OCI-LY3 (cell line): Measurements from ENCODE around the gene MICU1.
A peak's percentile ranks its signal among the peaks of the same experiment; 100 is the strongest.

ENCODE experiments used
- H2AFZ ChIP-seq: fragments of 200-600, 300-600 bp; shearing (Covaris generic); 2 replicates; pipeline ENCODE4 v1.6.0; 2014; ENCODE audit warnings: antibody characterized with exemption, low read depth, low read length
- H3K27ac ChIP-seq: fragments of 200-600, 300-600 bp; sonication (generic); 2 replicates; pipeline ENCODE4 v1.5.1; 2014; ENCODE audit warnings: mild to moderate bottlenecking, low read length, moderate library complexity, mixed read lengths
- H3K27me3 ChIP-seq: fragments of 200-600, 300-600 bp; sonication (generic); 2 replicates; pipeline ENCODE4 v1.6.1; 2014; ENCODE audit warnings: low read depth, low read length, mixed read lengths
- H3K36me3 ChIP-seq: fragments of 200-600, 300-600 bp; sonication (generic); replicated peaks from 2 replicates; pipeline ENCODE3; 2014; ENCODE audit warnings: low read depth, low read length, mixed read lengths
- H3K4me1 ChIP-seq: fragments of 300-600, 200-600 bp; sonication (generic); 2 replicates; pipeline ENCODE4 v1.6.1; 2014; ENCODE audit warnings: low read length, mixed read lengths
- H3K4me2 ChIP-seq: fragments of 200-600, 300-600 bp; sonication (generic); 2 replicates; pipeline ENCODE4 v1.6.1; 2014; ENCODE audit warnings: low read length, mixed read lengths
- H3K4me3 ChIP-seq: fragments of 300-600, 200-600 bp; sonication (generic); 2 replicates; pipeline ENCODE4 v1.5.1; 2014; ENCODE audit warnings: antibody characterized with exemption, mild to moderate bottlenecking, low read length, moderate library complexity
- H3K79me2 ChIP-seq: fragments of 300-600, 200-600 bp; shearing (Covaris generic); 2 replicates; pipeline ENCODE4 v1.6.1; 2014; ENCODE audit warnings: mild to moderate bottlenecking, low read length, mixed read lengths
- H3K9ac ChIP-seq: fragments of 300-600, 200-600 bp; shearing (Covaris generic); 2 replicates; pipeline ENCODE4 v1.6.0; 2014; ENCODE audit warnings: mild to moderate bottlenecking, low read length, moderate library complexity
- H3K9me3 ChIP-seq: fragments of 200-600, 300-600 bp; shearing (Covaris generic); 2 replicates; pipeline ENCODE4 v1.6.1; 2014; ENCODE audit warnings: low read length, mixed read lengths; ENCODE audit not compliant: insufficient read depth
- H4K20me1 ChIP-seq: fragments of 200-600, 300-600 bp; sonication (generic); 2 replicates; pipeline ENCODE4 v1.6.1; 2016; ENCODE audit warnings: low read length, mixed read lengths; ENCODE audit not compliant: insufficient read depth
- CTCF ChIP-seq: fragments of 200-600, 300-600 bp; sonication (generic); IDR thresholded peaks from 2 replicates; pipeline ENCODE4 v1.5.1; 2014; ENCODE audit warnings: antibody characterized with exemption, low read length, low read depth
- EZH2phosphoT487 ChIP-seq: fragments of 200-600 bp; shearing (Covaris generic); IDR thresholded peaks from 2 replicates; pipeline ENCODE4 v1.6.1; 2018; ENCODE audit warnings: antibody characterized with exemption, mixed run types, low read depth

Gene MICU1

DNA sequence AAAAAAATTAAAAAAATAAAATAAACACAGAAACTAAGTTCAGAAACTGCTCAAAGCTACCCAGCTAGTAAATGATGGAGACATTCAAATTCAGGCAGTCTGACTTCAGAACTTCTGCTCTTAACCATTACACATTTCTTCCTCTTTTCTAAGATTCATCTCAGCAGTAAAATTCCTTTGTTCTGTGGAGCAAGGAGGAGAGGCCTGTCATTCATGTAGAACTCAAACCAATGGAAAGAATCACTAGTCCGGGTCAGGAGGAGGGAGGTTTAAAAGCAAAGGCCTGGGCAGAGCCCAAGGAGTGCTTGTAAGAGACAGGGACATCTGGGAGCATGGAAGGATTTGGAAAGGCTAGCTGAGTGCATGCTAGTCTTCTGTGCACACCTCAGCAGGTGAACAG, 233.3 kb downstream of the MICU1 start:
- Histone ChIP-seq H2AFZ (no peak overlapping the region), H3K4me3 (no peak overlapping the region), H3K9ac (no peak overlapping the region), H3K36me3 (no peaks in the 10 kb centered on the region), H3K27me3 (no peaks in the 10 kb centered on the region), H3K4me1 (peaks cover 14% of the 10 kb centered on the region), H3K79me2 (no peaks in the 10 kb centered on the region), H3K4me2 (peak overlapping the region; percentile 9; the same call in 1 of the 2 replicates), H3K27ac (peak overlapping the region; percentile 37), H3K9me3 (no peaks in the 10 kb centered on the region), H4K20me1 (no peaks in the 10 kb centered on the region)
- no peak for TF ChIP-seq EZH2phosphoT487
- TF ChIP-seq CTCF, result no peak

- TF ChIP-seq CTCF (no peak), EZH2phosphoT487 (no peak)
- Histone ChIP-seq H3K27ac (no peak overlapping the region), H3K4me1 (peaks cover 26% of the 10 kb centered on the region), H3K79me2 (no peaks in the 10 kb centered on the region), H3K27me3 (no peaks in the 10 kb centered on the region), H3K36me3 (no peaks in the 10 kb centered on the region), H3K9me3 (no peaks in the 10 kb centered on the region), H3K4me3 (no peak overlapping the region), H3K9ac (no peak overlapping the region), H3K4me2 (no peak overlapping the region), H4K20me1 (no peaks in the 10 kb centered on the region), H2AFZ (no peak overlapping the region)
Observed at GRCh38 chr10:72390764-72391163, 235.1 kb downstream of the MICU1 start.

DNA sequence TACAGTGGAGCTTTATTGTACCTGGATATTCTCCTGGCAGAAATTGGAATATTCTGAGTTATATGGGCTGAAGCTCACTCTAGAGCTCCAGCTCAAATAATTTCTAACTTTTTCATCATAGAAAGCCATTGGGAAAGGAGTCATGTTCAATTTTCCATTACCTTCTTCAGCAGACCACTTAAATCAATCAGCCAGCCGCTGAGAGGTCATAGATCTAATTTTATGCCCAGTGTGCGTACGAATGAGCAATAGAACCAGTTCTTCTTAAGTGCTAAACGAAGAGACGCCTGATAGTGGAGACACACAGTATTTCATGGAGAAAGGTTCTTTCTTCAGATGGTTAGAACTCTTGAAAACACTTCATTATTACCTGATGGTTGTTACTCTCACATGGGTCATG, 236.2 kb downstream of the MICU1 start:
- no peak for TF ChIP-seq EZH2phosphoT487
- TF ChIP-seq CTCF, result no peak
- H2AFZ ChIP-seq, result no peak overlapping the region

GRCh38 chr10:72389014-72389413, 236.9 kb downstream of the MICU1 start:
- Histone ChIP-seq H3K9ac (no peak overlapping the region), H3K4me3 (no peak overlapping the region)

More for the DNA sequence above, 236.2 kb downstream of the MICU1 start:
- no peak overlapping the region for H3K4me2 ChIP-seq
- no peaks in the 10 kb centered on the region for H3K36me3 ChIP-seq
- peaks cover 36% of the 10 kb centered on the region for H3K4me1 ChIP-seq
- H3K27me3 ChIP-seq, result no peaks in the 10 kb centered on the region
- no peaks in the 10 kb centered on the region for H3K9me3 ChIP-seq
- no peaks in the 10 kb centered on the region for H3K79me2 ChIP-seq
- no peak overlapping the region for H3K27ac ChIP-seq
- H4K20me1 ChIP-seq, result no peaks in the 10 kb centered on the region
- H3K4me3 ChIP-seq, result no peak overlapping the region
- H3K9ac ChIP-seq, result no peak overlapping the region

More at GRCh38 chr10:72389014-72389413, 236.9 kb downstream of the MICU1 start:
- TF ChIP-seq EZH2phosphoT487 (no peak), CTCF (no peak)
- Histone ChIP-seq H3K79me2 (no peaks in the 10 kb centered on the region), H3K27me3 (no peaks in the 10 kb centered on the region), H3K36me3 (no peaks in the 10 kb centered on the region), H3K4me1 (peaks cover 42% of the 10 kb centered on the region), H4K20me1 (no peaks in the 10 kb centered on the region), H3K27ac (no peak overlapping the region), H3K9me3 (no peaks in the 10 kb centered on the region), H3K4me2 (no peak overlapping the region), H2AFZ (no peak overlapping the region)
